ENCODE results near the gene DPF3. TPM values are rescaled to one million over a fixed set of nuclear protein-coding genes. Genes with fewer than 3 reads are reported as not detected.

The DPF3 gene
- total RNA-seq, 1 donor from 2014 or later = 1.4 TPM

- no peak for DNase-seq
These were observed 57.8 kb downstream of the DPF3 start for GRCh38 chr14:72836085-72836484.

- DNase-seq = no peak
These were observed 60.7 kb downstream of the DPF3 start for GRCh38 chr14:72833174-72833573.

GRCh38 chr14:72830786-72831594 is 62.9 kb downstream of the DPF3 start:
- peak; percentile 25 for DNase-seq

DNA sequence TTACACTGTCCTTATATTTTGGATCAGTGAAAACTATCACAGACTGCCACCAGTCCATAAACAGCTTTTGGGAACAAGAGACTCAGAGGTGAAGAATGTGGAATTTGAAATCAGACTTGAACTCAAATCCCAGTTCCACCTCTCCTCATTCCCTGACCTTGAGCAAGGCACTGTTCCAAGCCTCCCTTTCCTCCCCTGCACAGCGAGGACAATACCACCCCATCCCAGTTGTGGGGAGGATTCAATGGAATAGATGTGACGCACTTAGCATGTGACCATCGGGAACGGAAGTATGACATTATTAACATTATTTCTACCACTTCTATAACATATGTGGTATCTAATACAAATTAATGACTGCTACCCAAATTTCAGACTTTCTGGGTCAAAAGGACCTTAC is 63.5 kb downstream of the DPF3 start:
- peak; percentile 41 for DNase-seq

DNA sequence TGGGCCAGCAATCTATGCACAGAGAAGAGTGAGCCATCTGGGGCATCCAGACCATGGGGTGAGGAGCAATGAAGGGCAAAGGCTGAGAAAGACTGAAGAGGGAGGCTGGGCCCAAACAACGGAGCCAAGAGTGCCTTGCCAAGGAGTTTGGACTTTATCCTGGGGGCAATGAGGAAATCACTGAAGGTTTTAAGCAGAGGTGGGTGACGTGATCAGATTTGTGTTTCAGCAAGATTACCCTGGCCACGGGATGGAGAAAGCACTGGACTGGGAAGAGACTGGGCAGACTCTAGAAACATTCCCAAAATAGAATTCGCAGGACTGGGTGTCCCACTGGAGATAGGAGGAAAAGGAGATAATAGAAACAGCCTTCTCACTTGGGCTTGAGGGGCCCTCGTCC is 65.3 kb downstream of the DPF3 start:
- DNase-seq = no peak

- no peak for DNase-seq
These were observed 67.9 kb downstream of the DPF3 start for GRCh38 chr14:72826039-72826438.

GRCh38 chr14:72825486-72825885 is 68.4 kb downstream of the DPF3 start:
- DNase-seq = no peak

GRCh38 chr14:72824051-72824450 is 69.8 kb downstream of the DPF3 start:
- DNase-seq = no peak

- no peak for DNase-seq
These were observed 70.8 kb downstream of the DPF3 start for GRCh38 chr14:72822946-72823611.

DNA sequence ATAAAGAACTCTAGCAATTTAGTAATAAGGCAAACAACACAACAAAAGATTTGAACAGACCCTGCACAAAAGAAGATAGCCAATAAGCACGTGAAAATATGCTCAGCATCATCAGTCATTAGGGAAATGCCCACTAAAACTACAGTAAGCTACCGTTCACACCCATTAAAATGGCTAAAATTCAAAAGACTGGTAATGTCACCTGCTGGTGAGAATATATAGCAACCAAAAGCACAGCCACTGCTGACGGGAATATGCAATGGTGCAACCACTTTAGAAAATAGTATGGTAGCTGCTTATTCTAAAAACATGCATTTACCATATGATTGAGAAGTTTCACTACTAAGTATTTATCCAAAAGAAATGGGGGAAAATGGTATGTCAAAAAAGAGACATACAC is 74.9 kb downstream of the DPF3 start:
- DNase-seq = no peak

GRCh38 chr14:72816287-72816686 is 77.6 kb downstream of the DPF3 start:
- DNase-seq = no peak

DNA sequence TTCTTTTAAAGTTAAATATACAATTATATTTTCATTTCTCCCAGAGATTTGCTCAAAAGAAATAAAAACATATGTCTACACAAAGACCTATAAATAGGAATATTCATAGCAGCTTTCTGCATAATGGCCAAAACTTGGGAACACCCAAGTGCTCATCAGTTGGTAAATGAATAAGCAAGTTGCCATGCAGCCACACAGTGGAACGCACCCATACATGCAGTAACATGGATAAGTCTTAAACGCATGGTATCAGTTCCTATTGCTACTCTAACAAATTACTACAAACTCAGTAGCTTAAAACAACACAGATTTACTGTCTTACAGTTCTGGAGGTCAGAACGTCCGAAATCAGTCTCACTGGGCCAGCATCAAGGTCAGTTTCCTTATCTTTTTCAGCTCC is 78.5 kb downstream of the DPF3 start:
- no peak for DNase-seq

- no peak for DNase-seq
These were observed 81.5 kb downstream of the DPF3 start for GRCh38 chr14:72812292-72812851.

DNA sequence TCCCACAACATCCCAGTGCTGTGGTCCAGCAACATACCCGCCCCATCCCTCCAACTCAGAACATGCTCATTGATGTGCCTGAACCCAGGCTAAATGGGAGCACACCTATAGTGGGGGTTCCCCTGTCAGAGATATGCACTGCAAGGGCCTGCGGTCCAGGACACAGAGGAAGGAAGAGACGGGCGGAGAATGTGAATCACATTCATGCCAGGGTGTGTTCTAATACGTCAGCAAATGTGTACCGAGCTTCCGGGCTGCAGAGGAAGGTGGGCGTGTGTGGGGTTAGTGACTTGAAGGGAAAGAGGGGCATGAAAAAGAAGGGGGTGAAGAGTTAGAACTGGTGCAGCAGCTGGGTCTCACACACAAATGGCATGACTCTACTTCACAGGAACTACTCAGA is 83.7 kb downstream of the DPF3 start:
- peak; percentile 56 for DNase-seq

GRCh38 chr14:72809063-72809462 is 84.8 kb downstream of the DPF3 start:
- no peak for DNase-seq

- no peak for DNase-seq
These were observed 85.3 kb downstream of the DPF3 start for GRCh38 chr14:72808564-72808963.

DNA sequence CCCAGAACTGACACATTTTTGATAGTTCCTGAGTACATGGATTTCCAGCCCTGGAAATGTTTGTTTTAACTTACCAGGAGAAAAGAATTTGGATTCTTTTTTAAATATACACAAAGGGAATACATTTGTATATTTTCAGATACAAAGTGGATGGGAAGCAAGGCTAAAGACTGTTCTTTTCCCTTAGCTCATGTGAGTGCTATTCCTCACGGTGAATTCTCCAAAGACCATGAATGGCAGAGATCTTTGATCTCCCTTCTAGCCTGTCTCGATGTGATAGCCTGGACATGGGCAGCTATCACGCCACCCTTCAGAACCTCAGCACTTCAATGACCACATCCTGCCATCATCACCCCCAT is 91.3 kb downstream of the DPF3 start:
- no peak for DNase-seq

DNA sequence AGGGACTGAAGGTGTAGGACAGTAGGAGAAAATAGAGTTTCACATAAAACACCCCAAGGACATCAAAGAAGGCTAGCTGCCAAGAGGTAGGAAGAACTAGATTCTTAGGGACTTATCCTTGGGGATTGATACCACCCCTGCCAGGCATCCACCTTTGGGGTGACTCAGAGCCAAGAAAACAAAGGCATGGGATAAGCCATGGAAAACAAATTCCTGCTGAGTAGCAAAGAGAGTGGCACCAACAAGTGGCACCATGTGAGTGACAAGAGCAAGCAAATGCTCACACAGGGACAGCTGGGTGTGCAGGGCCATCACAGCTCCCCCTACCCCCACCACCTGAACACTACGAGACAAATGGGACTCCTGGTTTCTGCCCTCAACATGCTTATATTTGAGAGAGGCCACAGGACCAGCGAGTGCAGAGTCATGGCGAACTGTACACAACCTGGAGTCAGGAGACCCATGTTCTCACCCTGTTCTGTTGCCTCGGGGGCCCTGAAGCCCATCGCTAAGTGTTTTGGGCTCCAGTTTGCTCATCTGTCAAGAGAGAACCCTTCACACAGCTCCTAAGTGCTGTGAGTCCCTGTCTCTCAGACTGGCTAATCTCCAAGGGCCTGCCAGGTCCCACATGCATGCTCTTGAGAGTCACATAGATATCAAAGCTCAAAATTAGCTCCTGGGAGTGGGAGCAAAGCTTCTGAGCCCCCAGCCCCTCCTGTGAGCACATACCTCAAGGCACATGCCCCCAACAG is 91.9 kb downstream of the DPF3 start:
- peak; percentile 56 for DNase-seq

GRCh38 chr14:72801381-72801812 is 92.5 kb downstream of the DPF3 start:
- peak; percentile 97 for DNase-seq

- no peak for DNase-seq
These were observed 93.0 kb downstream of the DPF3 start for GRCh38 chr14:72800848-72801370.

DNA sequence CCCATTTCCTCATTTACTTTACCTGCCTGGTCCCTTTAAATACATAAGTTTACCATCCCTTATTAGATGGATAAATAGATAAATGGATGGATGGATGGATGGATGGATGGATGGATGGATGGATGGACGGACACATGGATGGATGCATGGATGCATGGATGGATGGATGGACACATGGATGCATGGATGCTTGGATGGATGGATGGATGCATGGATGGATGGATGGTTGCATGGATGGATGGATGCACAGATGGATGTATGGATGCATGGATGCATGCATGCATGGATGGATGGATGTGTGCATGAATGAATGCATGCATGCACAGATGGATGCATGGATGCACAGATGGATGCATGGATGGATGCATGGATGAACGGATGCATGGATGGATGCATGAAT is 93.6 kb downstream of the DPF3 start:
- DNase-seq = no peak

DNA sequence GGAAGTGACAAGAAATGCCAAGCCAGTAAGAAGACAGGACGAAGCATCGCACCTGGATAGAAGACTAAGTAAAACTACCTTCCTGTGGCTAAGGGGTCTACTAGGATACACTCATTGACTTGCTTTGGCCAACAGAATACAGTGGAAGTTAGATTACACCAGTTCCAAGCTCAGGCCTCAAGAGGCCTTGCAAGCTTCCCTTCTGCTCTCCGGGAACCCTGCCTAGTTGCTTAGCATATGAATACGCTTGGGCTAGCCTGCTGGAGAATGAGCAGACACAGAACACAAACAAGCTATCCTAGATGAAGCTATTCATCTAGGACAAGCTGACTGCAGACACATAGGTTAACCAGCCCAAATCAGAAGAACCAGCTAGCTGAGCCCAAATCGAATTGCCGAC is 97.0 kb downstream of the DPF3 start:
- DNase-seq = no peak
